ENCODE measurements around the gene ATG14.
"Not testable (repeated sequence)": the region's sequence is repeated elsewhere in the genome, so short reads cannot be mapped to it uniquely, and the experiment has no call there.

GRCh38 chr14:55344582-55345163 lies 67.0 kb downstream of the ATG14 start:
- not testable (repeated sequence) for TF ChIP-seq CTCF (conservative IDR thresholded peaks at IDR 0.05); EZH2 (IDR thresholded peaks at IDR 0.05; ENCODE audit: low read depth)
